Breast epithelium (tissue), 4 donors: ENCODE data around the gene RARRES2. TPM values are rescaled to one million over a fixed set of nuclear protein-coding genes. Genes with fewer than 3 reads are reported as not detected.
"Not testable (repeated sequence)": the region's sequence is repeated elsewhere in the genome, so short reads cannot be mapped to it uniquely, and the experiment has no call there.

Source experiments
- DNase-seq, 2 donors: peaks; one replicate each; pipeline ENCODE4 v3.0.0-alpha.2; 2019; ENCODE audit warnings: low spot score in 2 of 2
- H3K27ac ChIP-seq, 2 donors: fragments of 200-600 bp; sonication (generic) in 1 of 2; one replicate each; pipeline ENCODE4 v1.5.1; 2016 to 2019; ENCODE audit warnings: mild to moderate bottlenecking in 1 of 2
- H3K27me3 ChIP-seq, 2 donors: fragments of 200-600 bp; sonication (generic) in 1 of 2; one replicate each; pipeline versions ENCODE4 v1.5.1 to v1.6.0; 2017 to 2019; ENCODE audit warnings: control low read depth in 1 of 2, mild to moderate bottlenecking in 1 of 2
- H3K36me3 ChIP-seq: fragments of 200-600 bp; one replicate; pipeline ENCODE4 v1.5.1; 2019
- H3K4me1 ChIP-seq, 2 donors: fragments of 200-600 bp; sonication (generic); one replicate each; pipeline ENCODE4 v1.5.1; 2016 to 2019; ENCODE audit warnings: control low read depth in 1 of 2
- H3K4me3 ChIP-seq, 3 donors: fragments of 200-600 bp; sonication (generic); 1 replicate in 2 of 3; 2 replicates in 1 of 3; pipeline ENCODE4 v1.5.1; 2016 to 2019; ENCODE audit warnings: mild to moderate bottlenecking in 3 of 3, moderate library complexity in 2 of 3
- H3K9me3 ChIP-seq, 2 donors: fragments of 200-600 bp; sonication (generic) in 1 of 2; one replicate each; pipeline ENCODE4 v1.5.1; 2016 to 2019; ENCODE audit warnings: control low read depth in 1 of 2
- POLR2A ChIP-seq: fragments of 450-650 bp; IDR thresholded peaks from one replicate; pipeline ENCODE4 v1.6.1; 2016; ENCODE audit warnings: antibody characterized with exemption, mild to moderate bottlenecking, moderate library complexity
- POLR2AphosphoS5 ChIP-seq, 3 donors: sonication (generic); formaldehyde crosslinking; IDR thresholded peaks; one replicate each; pipeline ENCODE4 v1.6.1; 2017; ENCODE audit warnings: antibody characterized with exemption in 3 of 3
- intact Hi-C: fragments of 100-400 bp; cut with DNase I; formaldehyde crosslinking; loops from one replicate; pipeline ENCODE4 v1.15.1; 2023; ENCODE audit warnings: low total_unique reads
- total RNA-seq, 3 donors: library from RNA; depleted of rRNA; stranded (reverse); fragments of >200 nt; gene quantifications; one replicate each; pipeline ENCODE4 v1.1.0, GENCODE V29; 2016
- TF ChIP-seq, protein P1 (sequence below), 3 donors: fragments of 450-650 bp; IDR thresholded peaks; one replicate each; pipeline ENCODE4 v1.5.1; 2016 to 2017; ENCODE audit warnings: antibody characterized with exemption in 3 of 3, mild to moderate bottlenecking in 3 of 3, moderate library complexity in 3 of 3

Gene RARRES2
- total RNA-seq, 3 donors from 2014 or later = 156 to 297 (median 267) TPM

DNA sequence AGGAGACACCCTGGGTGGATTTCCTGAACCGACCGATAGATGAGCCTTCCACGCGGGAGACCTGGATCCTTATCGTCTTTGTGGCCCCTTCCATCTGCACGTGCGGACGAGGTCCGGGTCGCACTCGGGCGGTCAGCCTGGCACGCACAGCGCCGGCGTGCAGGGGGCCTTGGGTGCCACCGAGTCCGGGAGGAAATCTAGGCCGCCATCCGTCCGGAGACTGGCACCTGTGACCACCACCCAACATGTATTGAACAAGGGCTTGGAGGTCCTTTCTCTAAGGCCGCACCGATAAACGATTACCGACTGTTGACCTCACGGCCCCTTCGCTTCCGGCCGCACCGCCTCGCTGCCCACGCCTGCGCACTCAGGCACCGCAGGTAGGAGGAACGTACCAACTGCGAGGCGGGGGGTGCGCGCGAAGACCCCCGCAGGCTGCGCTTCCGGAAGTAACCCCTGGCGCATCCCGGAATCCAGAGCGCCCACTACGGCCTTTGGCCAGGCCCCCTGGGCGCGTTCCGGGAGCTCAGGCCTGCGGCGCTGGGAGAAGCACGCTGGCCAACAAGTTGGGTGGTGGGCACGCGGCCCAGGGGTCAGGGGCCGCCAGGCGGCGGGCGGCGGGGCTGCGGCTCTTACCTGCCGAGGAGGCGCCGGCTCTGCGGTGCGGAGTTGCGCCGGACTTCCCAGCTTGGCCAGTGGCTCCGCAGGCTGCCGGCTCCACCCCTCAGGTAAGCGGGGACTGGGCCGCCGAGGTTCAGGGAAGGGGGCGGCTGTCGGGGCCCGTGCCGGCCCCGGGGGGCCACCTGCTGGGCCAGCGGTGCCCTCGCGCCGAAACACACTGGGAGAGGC is 18.4 kb downstream of the RARRES2 start, which contains the start of the genes ACTR3C and LRRC61:
ACTR3C (minus strand) TSS at position 713 of the 849 bp plus-strand sequence. CDS start 28,249 bp downstream, outside the sequence.
LRRC61 (plus strand) TSS at position 523 of the 849 bp plus-strand sequence. CDS start 13,507 bp downstream, outside the sequence.
- H3K9me3 ChIP-seq = no peaks in the 10 kb centered on the region
- peak within 1 kb of the TSS; percentile 47 to 92 (median 84) for H3K4me3 ChIP-seq
- peak in 1 of 2 donors; percentile 64 for DNase-seq
- intact Hi-C loops = no loop called here
- no peaks in the 10 kb centered on the region for H3K27me3 ChIP-seq
- TF ChIP-seq POLR2A = no peak
- peak in 2 of 3 donors; percentile 20 to 56 for TF ChIP-seq POLR2AphosphoS5 (IDR thresholded peaks at IDR 0.05)
- TF ChIP-seq, protein P1, sequence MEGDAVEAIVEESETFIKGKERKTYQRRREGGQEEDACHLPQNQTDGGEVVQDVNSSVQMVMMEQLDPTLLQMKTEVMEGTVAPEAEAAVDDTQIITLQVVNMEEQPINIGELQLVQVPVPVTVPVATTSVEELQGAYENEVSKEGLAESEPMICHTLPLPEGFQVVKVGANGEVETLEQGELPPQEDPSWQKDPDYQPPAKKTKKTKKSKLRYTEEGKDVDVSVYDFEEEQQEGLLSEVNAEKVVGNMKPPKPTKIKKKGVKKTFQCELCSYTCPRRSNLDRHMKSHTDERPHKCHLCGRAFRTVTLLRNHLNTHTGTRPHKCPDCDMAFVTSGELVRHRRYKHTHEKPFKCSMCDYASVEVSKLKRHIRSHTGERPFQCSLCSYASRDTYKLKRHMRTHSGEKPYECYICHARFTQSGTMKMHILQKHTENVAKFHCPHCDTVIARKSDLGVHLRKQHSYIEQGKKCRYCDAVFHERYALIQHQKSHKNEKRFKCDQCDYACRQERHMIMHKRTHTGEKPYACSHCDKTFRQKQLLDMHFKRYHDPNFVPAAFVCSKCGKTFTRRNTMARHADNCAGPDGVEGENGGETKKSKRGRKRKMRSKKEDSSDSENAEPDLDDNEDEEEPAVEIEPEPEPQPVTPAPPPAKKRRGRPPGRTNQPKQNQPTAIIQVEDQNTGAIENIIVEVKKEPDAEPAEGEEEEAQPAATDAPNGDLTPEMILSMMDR (IDR thresholded peaks at IDR 0.05) = peak in 2 of 3 donors; percentile 30 to 34
- H3K4me1 ChIP-seq = peaks cover 0 to 8% of the 10 kb centered on the region in 2 donors
- H3K27ac ChIP-seq = peak within 1 kb of the TSS; percentile 91 to 92
- H3K36me3 ChIP-seq = no peaks in the 10 kb centered on the region

DNA sequence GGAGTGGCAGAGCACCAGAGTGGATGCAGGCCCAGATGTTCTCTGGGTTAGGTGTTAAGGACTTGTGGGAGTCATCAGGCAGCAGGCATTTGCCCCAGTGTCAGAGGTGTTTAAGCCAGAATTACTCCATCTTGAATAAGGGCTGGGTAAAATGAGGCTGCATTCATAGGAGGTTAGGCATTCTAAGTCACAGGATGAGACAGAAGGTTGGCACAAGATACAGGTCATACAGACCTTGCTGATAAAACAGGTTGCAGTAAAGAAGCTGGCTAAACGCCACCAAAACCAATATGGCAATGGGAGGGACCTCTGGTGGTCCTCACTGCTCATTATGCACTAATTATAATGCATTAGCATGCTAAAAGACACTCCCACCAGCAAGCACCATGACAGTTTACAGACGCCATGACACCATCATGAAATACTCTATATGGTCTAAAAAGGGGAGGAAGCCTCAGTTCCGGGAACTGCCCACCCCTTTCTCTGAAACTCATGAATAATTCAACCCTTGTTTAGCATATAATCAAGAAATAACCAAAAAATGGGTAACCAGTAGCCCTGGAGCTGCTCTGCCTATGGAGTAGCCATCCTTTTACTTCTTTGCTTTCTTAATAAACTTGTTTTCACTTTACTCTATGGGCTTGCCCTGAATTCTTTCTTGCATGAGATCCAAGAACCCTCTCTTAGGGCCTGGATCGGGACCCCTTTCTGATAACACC is 19.2 kb downstream of the RARRES2 start:
- Histone ChIP-seq H3K4me3 (peak overlapping the region in 2 of 3 donors; percentile 84 to 92), H3K27ac (peak overlapping the region; percentile 91 to 92), H3K27me3 (no peaks in the 10 kb centered on the region), H3K4me1 (peaks cover 0 to 8% of the 10 kb centered on the region in 2 donors), H3K9me3 (no peaks in the 10 kb centered on the region), H3K36me3 (no peaks in the 10 kb centered on the region)
- no peak for DNase-seq
- intact Hi-C loops = no loop called here
- TF ChIP-seq POLR2AphosphoS5 (IDR thresholded peaks at IDR 0.05) (no peak), POLR2A (no peak)
- TF ChIP-seq, protein P1 (IDR thresholded peaks at IDR 0.05) = no peak

DNA sequence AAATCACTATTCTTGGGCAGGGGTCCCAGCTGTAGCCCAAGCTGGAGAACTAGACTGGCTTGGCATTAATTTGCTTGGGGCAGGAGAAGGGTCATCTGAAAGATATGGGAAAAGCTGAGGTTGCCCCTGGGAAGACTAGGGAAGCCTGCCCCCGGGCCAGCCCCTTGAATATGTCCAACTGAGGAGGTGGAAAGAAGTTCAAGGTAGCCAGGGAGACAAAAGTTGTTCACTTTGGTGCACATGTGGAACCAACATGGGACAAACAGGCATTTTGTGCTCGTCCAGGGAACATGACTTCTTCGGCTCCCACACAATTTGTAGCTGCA is 19.7 kb downstream of the RARRES2 start:
- no peaks in the 10 kb centered on the region for H3K27me3 ChIP-seq
- H3K4me3 ChIP-seq = peak overlapping the region in 1 of 3 donors; percentile 84
- DNase-seq = no peak
- H3K9me3 ChIP-seq = no peaks in the 10 kb centered on the region
- H3K36me3 ChIP-seq = no peaks in the 10 kb centered on the region
- intact Hi-C loops = no loop called here
- TF ChIP-seq, protein P1 (IDR thresholded peaks at IDR 0.05) = no peak
- TF ChIP-seq POLR2AphosphoS5 (IDR thresholded peaks at IDR 0.05) (no peak), POLR2A (no peak)
- H3K27ac ChIP-seq = peak overlapping the region in 1 of 2 donors; percentile 1
- H3K4me1 ChIP-seq = peaks cover 0 to 8% of the 10 kb centered on the region in 2 donors

DNA sequence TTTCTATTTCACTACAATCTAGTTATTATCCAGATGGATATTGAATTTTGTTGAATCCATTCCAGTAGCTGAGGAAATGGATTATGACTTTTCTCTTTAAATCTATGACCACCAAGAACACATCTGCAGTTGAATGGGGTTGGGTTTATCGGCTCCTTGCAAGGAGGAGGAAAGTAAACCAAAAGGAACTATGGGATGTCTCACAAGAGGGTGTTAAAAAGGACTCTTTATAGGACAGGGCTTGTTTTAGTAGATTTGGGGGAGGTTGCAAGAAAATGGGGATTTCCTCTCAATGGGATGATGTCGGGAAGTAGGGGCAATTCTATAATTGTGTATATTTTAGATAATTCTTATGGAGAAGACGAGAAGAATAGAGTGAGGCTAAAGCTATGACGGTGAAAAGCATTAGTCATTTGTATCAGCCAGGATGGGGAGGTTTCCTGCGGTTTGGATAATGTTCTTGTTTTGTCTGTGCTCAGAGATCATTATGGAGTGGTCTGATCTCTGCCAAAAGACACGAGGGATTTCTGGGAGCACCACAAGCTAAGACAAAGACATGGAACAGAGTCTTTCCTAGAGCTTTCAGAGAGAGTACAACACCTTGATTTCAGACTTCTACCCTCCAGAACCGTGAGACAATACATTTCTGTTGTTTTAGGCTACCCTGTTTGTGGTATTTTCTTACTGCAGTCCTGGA is 23.5 kb downstream of the RARRES2 start:
- Histone ChIP-seq H3K9me3 (no peaks in the 10 kb centered on the region), H3K27ac (no peak overlapping the region), H3K36me3 (no peaks in the 10 kb centered on the region), H3K4me1 (no peaks in the 10 kb centered on the region), H3K4me3 (no peak overlapping the region), H3K27me3 (no peaks in the 10 kb centered on the region)
- intact Hi-C loops = no loop called here
- no peak for TF ChIP-seq POLR2AphosphoS5 (IDR thresholded peaks at IDR 0.05)
- TF ChIP-seq POLR2A = no peak
- TF ChIP-seq, protein P1 (IDR thresholded peaks at IDR 0.05) = no peak
- DNase-seq = no peak

DNA sequence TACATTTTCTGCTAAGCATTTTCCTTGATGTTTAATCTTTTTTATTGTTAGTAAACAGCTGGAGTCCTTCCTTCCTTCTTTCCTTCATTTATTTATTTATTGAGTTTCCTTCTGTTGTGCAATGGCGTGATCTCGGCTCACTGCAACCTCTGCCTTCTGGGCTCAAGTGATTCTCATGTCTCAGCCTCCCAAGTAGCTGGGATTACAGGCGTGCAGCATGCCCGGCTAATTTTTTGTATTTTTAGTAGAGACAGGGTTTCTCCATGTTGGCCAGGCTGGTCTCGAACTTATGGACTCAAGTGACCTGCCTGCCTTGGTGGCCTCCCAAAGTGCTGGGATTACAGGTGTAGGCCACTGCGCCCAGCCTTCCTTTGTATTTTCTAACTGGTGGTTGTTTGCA is 24.4 kb downstream of the RARRES2 start:
- intact Hi-C loops, H3K27me3 ChIP-seq, H3K36me3 ChIP-seq, H3K4me1 ChIP-seq, H3K4me3 ChIP-seq, H3K27ac ChIP-seq, H3K9me3 ChIP-seq, DNase-seq: not testable (repeated sequence)
